SK-N-SH (cell line): ENCODE results near the gene PGM5. TPM values are rescaled to one million over a fixed set of nuclear protein-coding genes. Genes with fewer than 3 reads are reported as not detected.
"Not testable (repeated sequence)": the region's sequence is repeated elsewhere in the genome, so short reads cannot be mapped to it uniquely, and the experiment has no call there.

ENCODE experiments used
- CTCF ChIA-PET: fragments of 300-600, 350-600 bp; formaldehyde crosslinking; extraction: SDS; loops from one replicate; lab custom pipeline; 2021; lab: Yijun Ruan, JAX
- POLR2A ChIA-PET: fragments of 350-600 bp; sonication (Branson Sonifier 250); formaldehyde crosslinking; extraction: SDS; loops from one replicate; lab custom pipeline; 2020; ENCODE audit warnings: antibody characterized with exemption, inconsistent platforms; lab: Yijun Ruan, JAX
- DNase-seq: peaks from one replicate; pipeline ENCODE4 v3.0.0; 2012
- H2AFZ ChIP-seq: fragments of 200-600 bp; sonication (generic); 2 replicates; pipeline ENCODE4 v1.8.1; 2016; ENCODE audit warnings: antibody characterized with exemption, mild to moderate bottlenecking, low read depth
- H3F3A ChIP-seq: fragments of 200-600 bp; sonication (generic); replicated peaks from 2 replicates; pipeline ENCODE3; 2016; ENCODE audit warnings: antibody characterized with exemption, mild to moderate bottlenecking; ENCODE audit not compliant: insufficient read depth
- H3K27ac ChIP-seq, 2 experiments: fragments of 200-500 bp in 1 of 2; fragments of 200-600 bp in 1 of 2; sonication (Bioruptor generic) in 1 of 2; sonication (generic), shearing (Covaris generic) in 1 of 2; 2 replicates each; pipeline versions ENCODE4 v1.5.1 to v1.6.1; 2014 to 2016; ENCODE audit warnings: low read depth in 2 of 2, inconsistent platforms in 1 of 2, low read length in 1 of 2, mild to moderate bottlenecking in 1 of 2, mixed read lengths in 1 of 2
- H3K27me3 ChIP-seq: fragments of 200-600 bp; sonication (generic), shearing (Covaris generic); 2 replicates; pipeline ENCODE4 v1.6.1; 2016; ENCODE audit warnings: mixed run types; ENCODE audit not compliant: insufficient read depth
- H3K36me3 ChIP-seq, 2 experiments: fragments of 200-500 bp in 1 of 2; fragments of 200-600 bp in 1 of 2; sonication (Bioruptor generic) in 1 of 2; sonication (generic) in 1 of 2; replicated peaks in 1 of 2; 2 replicates each; pipeline versions ENCODE3 to v1.5.1; 2014 to 2016; ENCODE audit warnings: low read length in 1 of 2, mild to moderate bottlenecking in 1 of 2; ENCODE audit not compliant: insufficient read depth in 2 of 2, control insufficient read depth in 1 of 2
- H3K4me1 ChIP-seq, 2 experiments: fragments of 200-500 bp in 1 of 2; fragments of 200-600 bp in 1 of 2; sonication (Bioruptor generic) in 1 of 2; sonication (generic), shearing (Covaris generic) in 1 of 2; 2 replicates each; pipeline versions ENCODE4 v1.5.1 to v1.6.1; 2014 to 2016; ENCODE audit warnings: low read depth in 1 of 2, low read length in 1 of 2, mixed run types in 1 of 2; ENCODE audit not compliant: insufficient read depth in 2 of 2, control insufficient read depth in 1 of 2
- H3K4me2 ChIP-seq: fragments of 200-600 bp; sonication (generic), shearing (Covaris generic); 2 replicates; pipeline ENCODE4 v1.6.1; 2017; ENCODE audit warnings: mixed run types
- H3K4me3 ChIP-seq, 2 experiments: fragments of 200-500 bp in 1 of 2; fragments of 200-600 bp in 1 of 2; sonication (Bioruptor generic) in 1 of 2; sonication (generic), shearing (Covaris generic) in 1 of 2; 2 replicates each; pipeline versions ENCODE4 v1.5.1 to v1.8.1; 2014 to 2016; ENCODE audit warnings: low read depth in 2 of 2, inconsistent platforms in 1 of 2, low read length in 1 of 2, mild to moderate bottlenecking in 1 of 2, mixed read lengths in 1 of 2, moderate library complexity in 1 of 2
- H3K79me2 ChIP-seq: fragments of 200-600 bp; sonication (generic); 2 replicates; pipeline ENCODE4 v1.8.1; 2017; ENCODE audit warnings: mild to moderate bottlenecking; ENCODE audit not compliant: insufficient read depth
- H3K9ac ChIP-seq: fragments of 200-600 bp; sonication (generic); 2 replicates; pipeline ENCODE4 v1.6.1; 2017; ENCODE audit warnings: mixed run types
- H3K9me2 ChIP-seq: fragments of 200-600 bp; sonication (generic); 2 replicates; pipeline ENCODE4 v1.6.1; 2017; ENCODE audit warnings: mixed run types
- H3K9me3 ChIP-seq: fragments of 200-600 bp; sonication (generic); 2 replicates; pipeline ENCODE4 v1.6.1; 2017; ENCODE audit warnings: mixed run types, mild to moderate bottlenecking, moderate library complexity
- H4K20me1 ChIP-seq: fragments of 200-600 bp; sonication (generic); 2 replicates; pipeline ENCODE4 v1.6.1; 2017; ENCODE audit warnings: mild to moderate bottlenecking, mixed run types; ENCODE audit not compliant: insufficient read depth
- CHD2 ChIP-seq: fragments of 150-350 bp; IDR thresholded peaks from 2 replicates; pipeline ENCODE4 v1.6.1; 2018; ENCODE audit warnings: low read length; ENCODE audit not compliant: partially characterized antibody
- EP300 ChIP-seq, 2 experiments: IDR thresholded peaks; 2 replicates each; pipeline versions ENCODE4 v1.4.0 to v1.6.1; 2012; ENCODE audit warnings: borderline replicate concordance in 1 of 2, low read depth in 1 of 2, low read length in 1 of 2
- GATA2 ChIP-seq: sonication (generic); formaldehyde crosslinking; IDR thresholded peaks from 2 replicates; pipeline ENCODE4 v1.5.0; 2020; ENCODE audit warnings: mild to moderate bottlenecking, missing genetic modification reagents
- MEF2A ChIP-seq: IDR thresholded peaks from 2 replicates; pipeline ENCODE4 v1.4.0; 2012; ENCODE audit warnings: low read depth, borderline replicate concordance
- MXI1 ChIP-seq: IDR thresholded peaks from 2 replicates; pipeline ENCODE4 v1.6.1; 2012; ENCODE audit warnings: mild to moderate bottlenecking, low read depth, low read length, improper control_type of control experiment
- USF1 ChIP-seq: IDR thresholded peaks from 2 replicates; pipeline ENCODE4 v1.4.0; 2012; ENCODE audit warnings: low read depth, borderline replicate concordance
- YY1 ChIP-seq: IDR thresholded peaks from 2 replicates; pipeline ENCODE4 v1.4.0; 2012; ENCODE audit warnings: low read depth, mild to moderate bottlenecking
- WGBS: methylation state at CpG from one replicate; pipeline ENCODE4 v1.1.6; 2017; ENCODE audit warnings: low lambda C conversion rate; 5-methylcytosine and 5-hydroxymethylcytosine counted together
- polyA plus RNA-seq, 3 experiments: library from polyadenylated mRNA; depleted of rRNA; stranded (reverse); fragments of >200 nt; gene quantifications; 2 replicates each; pipeline ENCODE4 v1.2.3, GENCODE V29; 2012

PGM5 gene
- polyA plus RNA-seq, 1 of the 3 experiments (the other 2 are of a cell fraction): not detected

- H3K36me3 ChIP-seq, H3F3A ChIP-seq, POLR2A ChIA-PET, H4K20me1 ChIP-seq, H3K27ac ChIP-seq, CTCF ChIA-PET, H3K9ac ChIP-seq, H3K4me3 ChIP-seq, H3K9me2 ChIP-seq, H3K9me3 ChIP-seq, H3K4me2 ChIP-seq, DNase-seq, H3K4me1 ChIP-seq, H2AFZ ChIP-seq, H3K79me2 ChIP-seq, H3K27me3 ChIP-seq: not testable (repeated sequence)
These were observed 55.5 kb downstream of the PGM5 start for GRCh38 chr9:68411865-68412264.

GRCh38 chr9:68412754-68413153, 56.3 kb downstream of the PGM5 start:
- H3K9me2 ChIP-seq, H3K79me2 ChIP-seq, H3K4me1 ChIP-seq, H3F3A ChIP-seq, H3K9me3 ChIP-seq, H3K27ac ChIP-seq, H4K20me1 ChIP-seq, H3K27me3 ChIP-seq, H3K4me2 ChIP-seq, H3K4me3 ChIP-seq, CTCF ChIA-PET, H3K9ac ChIP-seq, H2AFZ ChIP-seq, H3K36me3 ChIP-seq, DNase-seq, POLR2A ChIA-PET: not testable (repeated sequence)
- WGBS: 8% methylated on average over 2 of the region's 2 CpGs

- H4K20me1 ChIP-seq, H3K4me1 ChIP-seq, H3K4me3 ChIP-seq, H3K9me3 ChIP-seq, H3F3A ChIP-seq, H3K27ac ChIP-seq, H3K9ac ChIP-seq, H3K4me2 ChIP-seq, POLR2A ChIA-PET, H3K79me2 ChIP-seq, H3K27me3 ChIP-seq, H3K9me2 ChIP-seq, H3K36me3 ChIP-seq, H2AFZ ChIP-seq, DNase-seq, CTCF ChIA-PET: not testable (repeated sequence)
- 0% methylated on average over 1 of the region's 1 CpG for WGBS
These were observed 58.7 kb downstream of the PGM5 start for GRCh38 chr9:68415065-68415464.

- POLR2A ChIA-PET: no interaction called here
These were observed 60.6 kb downstream of the PGM5 start for GRCh38 chr9:68416936-68417564.

More at GRCh38 chr9:68416936-68417564, 60.6 kb downstream of the PGM5 start:
- H3K9ac ChIP-seq: no peak overlapping the region
- WGBS: 6% methylated on average over 8 of the region's 8 CpGs
- H3K4me2 ChIP-seq: no peak overlapping the region
- no peaks in the 10 kb centered on the region for H3K9me2 ChIP-seq
- no peak overlapping the region for H3K4me3 ChIP-seq
- DNase-seq: no peak
- no peaks in the 10 kb centered on the region for H3K4me1 ChIP-seq
- H3K27ac ChIP-seq: no peak overlapping the region
- no peaks in the 10 kb centered on the region for H3K9me3 ChIP-seq
- H3K27me3 ChIP-seq: no peaks in the 10 kb centered on the region; the same call in 1 of the 2 replicates
- CTCF ChIA-PET: interaction anchor here (0.9 kb wide), 1 partner anchor 13 kb away, joined by 3 read pairs; no protein-coding TSS in a partner anchor
- no peaks in the 10 kb centered on the region for H4K20me1 ChIP-seq
- no peaks in the 10 kb centered on the region for H3K36me3 ChIP-seq
- H2AFZ ChIP-seq: no peak overlapping the region
- H3K79me2 ChIP-seq: no peaks in the 10 kb centered on the region
- H3F3A ChIP-seq: no peaks in the 10 kb centered on the region
- no peak for TF ChIP-seq CHD2
- TF ChIP-seq MEF2A: no peak
- TF ChIP-seq MXI1: no peak
- no peak for TF ChIP-seq EP300 (IDR thresholded peaks at IDR 0.05; ENCODE audit: borderline replicate concordance in 1 of 2, low read depth in 1 of 2, low read length in 1 of 2)
- no peak for TF ChIP-seq USF1
- TF ChIP-seq GATA2 (CRISPR knock-in tag): no peak
- TF ChIP-seq YY1: no peak
